Measurements from ENCODE around the gene SEL1L. TPM values are rescaled to one million over a fixed set of nuclear protein-coding genes. Genes with fewer than 3 reads are reported as not detected.
"Not testable (repeated sequence)": the region's sequence is repeated elsewhere in the genome, so short reads cannot be mapped to it uniquely, and the experiment has no call there.

The SEL1L gene
- polyA plus RNA-seq, 3 donors from 2014 or later: 29.3 to 41.7 (median 31.0) TPM

DNA sequence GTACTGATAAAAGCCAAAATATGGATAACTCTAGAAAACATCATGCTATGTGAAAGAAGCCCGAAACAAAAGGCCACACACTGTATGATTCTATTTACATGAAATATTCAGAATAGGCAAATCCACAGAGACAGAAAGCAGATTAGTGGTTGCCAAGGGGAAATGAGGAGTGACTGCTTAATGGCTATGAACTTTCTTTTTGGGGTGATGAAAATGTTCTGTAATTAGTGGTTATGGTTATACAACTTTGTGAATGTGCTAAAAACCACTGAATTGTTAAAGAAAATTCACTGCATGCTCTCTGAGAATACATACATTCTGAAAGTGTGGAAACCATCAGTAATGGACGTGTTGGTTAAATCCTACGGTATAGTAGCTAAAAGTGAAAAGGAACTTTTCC is 93.6 kb downstream of the SEL1L start:
- DNase-seq: no peak
- Mint-ChIP-seq H3K36me3 (no peaks in the 10 kb centered on the region), H3K27me3 (ENCODE audit: low read depth in 3 of 3) (peaks cover 5 to 45% (median 24%) of the 10 kb centered on the region in 3 donors)

DNA sequence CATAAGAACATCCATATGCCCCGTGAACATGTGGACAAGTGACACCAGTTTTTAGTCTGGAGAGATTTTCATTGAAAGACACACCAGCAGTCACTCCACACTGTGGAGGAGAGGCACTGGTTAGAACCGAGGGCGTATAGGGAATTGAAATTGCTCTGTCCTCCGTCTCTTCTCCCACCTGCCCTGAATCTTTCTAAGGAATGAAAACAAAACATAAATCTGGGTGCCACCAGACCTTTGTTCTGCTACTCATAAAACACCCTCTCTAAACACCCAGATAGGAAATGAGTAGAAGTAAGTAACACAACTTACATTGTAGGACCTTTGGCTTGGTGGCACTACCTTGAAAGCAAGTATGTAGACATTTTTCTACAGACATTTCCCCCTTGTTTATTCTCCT is 96.4 kb downstream of the SEL1L start:
- H3K36me3 Mint-ChIP-seq: no peaks in the 10 kb centered on the region
- no peak for DNase-seq
- H3K27me3 Mint-ChIP-seq (ENCODE audit: low read depth in 3 of 3): peaks cover 7 to 55% (median 35%) of the 10 kb centered on the region in 3 donors
- no peak overlapping the region for H3K27ac Mint-ChIP-seq
- peak overlapping the region; percentile 73 to 84 (median 76) for H3K4me3 Mint-ChIP-seq
- peaks cover 14 to 15% of the 10 kb centered on the region in 2 donors for H3K4me1 Mint-ChIP-seq
- peaks cover 0 to 3% (median 0%) of the 10 kb centered on the region in 6 donors for H3K9me3 Mint-ChIP-seq

More for the DNA sequence above, 93.6 kb downstream of the SEL1L start:
- H3K4me3 Mint-ChIP-seq: no peak overlapping the region
- H3K27ac Mint-ChIP-seq: no peak overlapping the region
- peaks cover 0 to 5% (median 0%) of the 10 kb centered on the region in 6 donors for H3K9me3 Mint-ChIP-seq
- H3K4me1 Mint-ChIP-seq: peaks cover 14 to 15% of the 10 kb centered on the region in 2 donors

DNA sequence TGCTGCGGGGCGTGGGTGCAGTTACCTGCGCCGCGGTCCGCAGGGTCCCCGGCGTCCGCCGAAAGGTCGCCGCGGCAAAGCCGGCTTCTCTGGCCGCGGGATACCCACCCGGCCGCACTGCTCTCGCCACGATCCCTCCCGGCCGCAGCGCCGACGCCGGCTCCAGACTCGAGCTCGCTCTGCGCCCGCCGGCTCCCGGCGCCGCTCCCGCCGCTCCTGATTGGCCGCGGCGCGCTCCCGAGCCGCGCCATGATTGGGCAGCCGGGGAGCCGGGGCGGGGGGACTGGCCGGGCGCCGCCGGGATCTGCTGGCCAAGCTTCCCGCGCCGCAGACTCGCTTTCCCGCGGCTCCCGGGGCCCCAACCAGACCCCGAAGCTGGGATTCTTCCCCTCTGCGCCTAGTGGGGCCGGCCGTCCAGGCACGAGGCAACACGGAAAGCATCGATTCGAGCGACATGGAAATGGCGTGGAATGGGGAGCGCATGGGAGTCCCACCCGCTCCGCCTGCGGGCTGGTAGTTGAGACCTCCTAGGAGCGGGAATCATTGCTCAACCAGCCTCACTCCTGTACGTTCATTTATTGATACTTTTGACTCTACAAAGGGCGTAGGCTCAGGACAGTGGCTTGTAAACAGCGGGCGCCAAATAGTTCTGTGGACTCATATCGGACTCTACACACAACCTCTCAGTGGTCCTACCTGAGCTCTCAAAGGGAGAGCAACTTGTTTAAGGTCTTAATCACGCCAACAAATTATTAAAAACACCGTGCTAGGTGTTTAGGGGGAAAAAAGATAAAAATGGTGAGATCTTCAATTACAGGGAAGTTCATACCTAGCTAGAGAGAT is 97.1 kb downstream of the SEL1L start:
- DNase-seq: peak in 2 of 3 donors; percentile 12 to 31
- Mint-ChIP-seq H3K27ac (no peak overlapping the region), H3K9me3 (peaks cover 0 to 3% (median 0%) of the 10 kb centered on the region in 6 donors), H3K36me3 (no peaks in the 10 kb centered on the region), H3K4me3 (peak overlapping the region; percentile 73 to 84 (median 76)), H3K27me3 (ENCODE audit: low read depth in 3 of 3) (peaks cover 7 to 51% (median 35%) of the 10 kb centered on the region in 3 donors), H3K4me1 (peaks cover 14 to 15% of the 10 kb centered on the region in 2 donors)

DNA sequence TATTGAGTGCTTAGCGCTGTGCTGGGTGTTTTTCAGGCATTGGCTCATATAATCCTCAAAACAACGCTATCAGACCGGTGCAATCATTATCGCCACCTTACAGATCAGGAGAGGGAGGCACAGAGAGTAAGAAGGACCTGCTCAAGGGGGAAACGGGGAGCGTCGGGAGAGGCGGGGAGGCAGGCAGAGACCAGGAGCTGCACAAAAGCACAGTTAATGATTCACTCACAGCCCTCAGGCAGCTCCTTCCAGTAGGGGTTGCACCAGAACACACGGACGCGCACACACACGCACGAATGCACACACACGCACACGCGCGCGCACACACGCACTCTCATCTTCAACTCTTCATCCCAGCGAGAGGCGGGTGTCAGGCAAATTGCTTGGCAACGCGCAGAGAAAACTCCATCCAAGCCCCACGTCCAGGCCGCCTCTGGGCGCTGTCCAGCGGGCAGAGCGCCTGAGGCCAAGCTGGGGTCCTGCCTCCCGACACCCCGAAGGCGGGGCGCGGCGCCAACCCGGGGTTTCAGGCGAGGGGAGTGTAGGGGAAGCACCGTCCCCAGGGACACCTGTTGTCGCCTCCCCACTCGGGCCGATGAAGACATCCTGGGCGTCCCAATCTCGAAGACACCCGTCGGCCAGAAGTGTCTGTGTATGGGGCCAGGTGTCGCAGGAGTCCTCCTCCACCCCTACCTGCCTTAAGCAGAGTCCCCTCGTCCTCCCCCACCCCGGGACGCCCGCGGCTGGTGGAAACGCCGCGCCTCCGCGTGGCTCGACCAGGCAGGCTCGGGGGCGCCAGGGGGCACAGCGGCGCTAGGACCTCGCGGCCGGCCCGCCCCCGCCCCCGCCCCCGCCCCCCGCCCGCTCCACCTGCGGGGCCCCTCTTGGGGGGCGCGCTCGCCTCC is 98.0 kb downstream of the SEL1L start:
- Mint-ChIP-seq H3K36me3 (no peaks in the 10 kb centered on the region), H3K4me3 (peak overlapping the region; percentile 78 to 92 (median 85)), H3K27ac (no peak overlapping the region), H3K4me1 (peaks cover 14 to 15% of the 10 kb centered on the region in 2 donors), H3K9me3 (peaks cover 0 to 3% (median 0%) of the 10 kb centered on the region in 6 donors), H3K27me3 (ENCODE audit: low read depth in 3 of 3) (peaks cover 6 to 48% (median 28%) of the 10 kb centered on the region in 3 donors)
- DNase-seq: peak in 1 of 3 donors; percentile 5

DNA sequence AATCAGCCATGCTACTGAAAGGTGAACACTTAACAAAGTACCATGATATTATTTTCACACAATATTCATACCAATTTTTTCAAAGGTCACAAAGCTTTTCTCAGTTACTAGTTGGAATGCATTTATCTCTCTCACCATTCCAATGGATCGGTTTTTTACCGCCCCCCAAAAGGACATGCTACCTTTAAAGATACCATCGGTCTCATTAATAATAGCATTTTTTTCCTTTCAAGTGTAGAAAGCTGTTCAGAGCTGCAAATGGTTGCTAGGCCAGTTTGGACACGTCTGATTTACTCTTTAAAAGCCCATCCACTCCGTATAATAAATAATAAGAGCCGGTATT is 98.6 kb downstream of the SEL1L start:
- Mint-ChIP-seq H3K4me3 (peak overlapping the region; percentile 78 to 92 (median 85)), H3K9me3 (peaks cover 0 to 3% (median 0%) of the 10 kb centered on the region in 6 donors), H3K4me1 (peaks cover 13 to 14% of the 10 kb centered on the region in 2 donors), H3K27ac (no peak overlapping the region), H3K36me3 (no peaks in the 10 kb centered on the region), H3K27me3 (ENCODE audit: low read depth in 3 of 3) (peaks cover 6 to 44% (median 27%) of the 10 kb centered on the region in 3 donors)
- no peak for DNase-seq

DNA sequence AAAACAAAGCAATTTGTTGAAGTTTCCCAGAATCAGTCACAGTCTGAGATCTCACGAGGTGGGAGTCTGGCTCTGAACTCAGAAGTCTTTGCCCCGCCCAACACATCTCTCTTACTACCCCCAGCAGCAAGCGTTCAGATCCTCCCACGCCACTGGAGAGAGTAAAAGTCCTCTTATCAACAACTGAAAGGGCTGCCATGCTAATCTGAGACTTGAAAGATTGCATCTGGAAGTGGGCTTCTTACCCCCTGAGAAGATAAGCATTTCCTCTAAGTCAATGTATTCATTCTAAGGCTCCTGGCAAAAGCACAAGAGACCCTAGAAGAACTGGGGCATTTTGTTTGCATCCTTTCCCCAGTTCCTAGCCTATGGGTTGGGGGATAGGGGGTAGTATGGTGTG is 99.4 kb downstream of the SEL1L start:
- no peak for DNase-seq
- Mint-ChIP-seq H3K9me3 (peaks cover 0 to 3% (median 0%) of the 10 kb centered on the region in 6 donors), H3K27ac (no peak overlapping the region), H3K4me3 (peak overlapping the region in 4 of 5 donors; percentile 1 to 58 (median 43)), H3K36me3 (no peaks in the 10 kb centered on the region), H3K4me1 (peaks cover 12 to 14% of the 10 kb centered on the region in 2 donors), H3K27me3 (ENCODE audit: low read depth in 3 of 3) (peaks cover 8 to 41% (median 24%) of the 10 kb centered on the region in 3 donors)

DNA sequence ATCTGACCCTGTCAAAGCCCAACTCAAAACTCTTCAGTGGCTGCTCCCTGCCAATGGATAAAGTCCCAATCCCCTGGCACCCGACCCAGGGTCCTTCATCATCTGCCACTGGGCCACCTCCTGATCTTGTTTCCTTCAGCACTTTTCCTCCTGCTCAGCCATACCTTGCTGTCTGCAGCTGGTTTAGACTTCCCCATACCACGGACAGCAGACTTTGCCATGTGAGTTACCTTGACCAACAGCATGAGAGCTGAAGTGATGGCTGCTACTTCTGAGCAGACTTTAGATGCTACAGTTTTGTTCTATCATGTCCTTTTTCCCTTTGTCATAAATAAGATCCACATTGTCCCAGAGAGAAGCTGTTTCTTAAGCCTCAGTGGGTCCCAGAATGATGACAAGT is 100.3 kb downstream of the SEL1L start:
- Mint-ChIP-seq H3K36me3 (no peaks in the 10 kb centered on the region), H3K4me3 (no peak overlapping the region), H3K4me1 (peaks cover 12 to 14% of the 10 kb centered on the region in 2 donors), H3K27ac (no peak overlapping the region), H3K27me3 (ENCODE audit: low read depth in 3 of 3) (peaks cover 8 to 37% (median 24%) of the 10 kb centered on the region in 3 donors), H3K9me3 (peaks cover 0 to 3% (median 0%) of the 10 kb centered on the region in 6 donors)
- no peak for DNase-seq

DNA sequence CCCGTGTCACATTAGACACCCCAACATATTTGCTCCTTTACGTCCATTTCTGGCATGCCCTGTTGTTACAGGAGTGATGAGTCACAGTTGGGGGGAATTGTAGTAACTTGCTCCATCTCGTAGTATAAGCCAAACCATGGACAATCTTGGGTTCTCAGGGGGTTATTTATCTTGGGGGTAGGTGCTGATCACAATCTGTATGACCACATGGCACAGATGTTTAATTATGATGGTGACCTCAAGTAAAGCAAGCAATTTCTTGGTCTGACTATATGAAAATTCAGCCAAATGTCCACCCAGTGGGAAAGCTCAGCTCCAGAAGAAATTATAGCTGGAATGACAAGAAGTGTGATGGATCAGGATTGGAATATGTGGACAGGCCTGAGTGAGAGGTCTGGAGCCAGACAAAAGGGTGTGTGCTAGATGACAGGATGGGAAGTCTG is 101.4 kb downstream of the SEL1L start:
- Mint-ChIP-seq H3K36me3 (no peaks in the 10 kb centered on the region), H3K4me3 (no peak overlapping the region), H3K27ac (no peak overlapping the region), H3K9me3 (peaks cover 0 to 3% (median 0%) of the 10 kb centered on the region in 6 donors), H3K27me3 (ENCODE audit: low read depth in 3 of 3) (peaks cover 5 to 35% (median 24%) of the 10 kb centered on the region in 3 donors), H3K4me1 (peaks cover 11 to 14% of the 10 kb centered on the region in 2 donors)
- DNase-seq: no peak

DNA sequence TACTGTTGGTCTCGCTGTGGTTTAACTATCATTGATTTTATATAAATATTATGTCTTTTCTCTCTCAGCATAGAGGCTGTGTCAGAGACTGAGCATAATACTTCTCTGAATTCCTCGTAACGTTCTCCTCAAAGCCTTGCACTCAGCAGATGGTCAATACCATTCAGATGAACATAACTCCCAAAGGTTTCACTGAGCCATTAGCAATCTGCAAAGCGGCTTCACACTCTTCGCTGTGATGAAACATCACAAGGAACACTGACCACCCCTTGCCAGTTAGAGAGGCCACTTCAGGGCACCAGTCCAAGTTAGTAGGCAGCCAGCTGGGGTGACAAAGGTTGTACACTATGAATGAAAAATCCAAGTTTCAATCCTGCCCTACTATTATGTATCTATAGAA is 103.4 kb downstream of the SEL1L start:
- H3K4me3 Mint-ChIP-seq: no peak overlapping the region
- H3K4me1 Mint-ChIP-seq: peaks cover under 1 to 3% of the 10 kb centered on the region in 2 donors
- no peaks in the 10 kb centered on the region for H3K36me3 Mint-ChIP-seq
- H3K27me3 Mint-ChIP-seq (ENCODE audit: low read depth in 3 of 3): peaks cover 5 to 35% (median 20%) of the 10 kb centered on the region in 3 donors
- H3K27ac Mint-ChIP-seq: no peak overlapping the region
- DNase-seq: no peak
- H3K9me3 Mint-ChIP-seq: no peaks in the 10 kb centered on the region

DNA sequence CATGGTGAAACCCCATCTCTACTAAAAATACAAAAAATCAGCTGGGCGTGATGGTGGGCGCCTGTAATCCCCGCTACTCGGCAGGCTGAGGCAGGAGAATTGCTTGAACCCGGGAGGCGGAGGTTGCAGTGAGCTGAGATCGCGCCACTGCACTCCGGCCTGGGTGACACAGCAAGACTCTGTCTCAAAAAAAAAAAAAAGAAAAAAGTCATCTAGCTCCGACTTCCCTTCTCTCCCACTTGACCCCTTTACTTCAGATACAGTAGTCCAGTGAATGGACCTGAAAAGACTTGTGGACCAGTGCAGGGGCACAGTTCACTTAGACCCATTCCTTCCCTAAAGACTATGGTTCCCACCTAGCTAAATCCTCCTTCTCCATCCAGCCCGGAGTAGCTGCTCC is 103.9 kb downstream of the SEL1L start:
- not testable (repeated sequence) for H3K9me3 Mint-ChIP-seq, H3K27ac Mint-ChIP-seq, H3K4me1 Mint-ChIP-seq, H3K36me3 Mint-ChIP-seq, DNase-seq
- H3K4me3 Mint-ChIP-seq: peak overlapping the region in 1 of 5 donors; percentile 16
- H3K27me3 Mint-ChIP-seq (ENCODE audit: low read depth in 3 of 3): peaks cover 5 to 32% (median 17%) of the 10 kb centered on the region in 3 donors

DNA sequence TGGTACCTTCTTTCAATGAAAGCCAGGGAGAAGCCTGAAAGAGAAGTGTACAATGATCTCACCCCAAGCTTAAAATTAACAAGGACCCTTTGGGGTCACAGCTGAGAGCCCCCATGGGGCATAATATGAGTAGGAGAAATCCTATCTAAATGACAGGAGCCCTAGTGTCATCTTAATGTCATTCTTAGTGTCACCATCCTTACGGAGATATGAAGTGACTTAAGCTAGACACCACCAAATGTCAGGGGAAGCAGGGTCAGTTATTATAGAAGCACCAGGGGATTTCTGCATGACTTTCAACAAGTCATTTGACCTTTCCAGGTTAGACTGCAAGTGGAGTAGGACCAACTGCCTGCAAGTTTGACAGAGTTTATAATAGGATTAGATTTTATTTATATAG is 104.6 kb downstream of the SEL1L start:
- no peaks in the 10 kb centered on the region for H3K36me3 Mint-ChIP-seq
- no peak overlapping the region for H3K4me3 Mint-ChIP-seq
- H3K27me3 Mint-ChIP-seq (ENCODE audit: low read depth in 3 of 3): peaks cover 6 to 26% (median 14%) of the 10 kb centered on the region in 3 donors
- DNase-seq: no peak
- no peaks in the 10 kb centered on the region for H3K4me1 Mint-ChIP-seq
- H3K27ac Mint-ChIP-seq: no peak overlapping the region
- H3K9me3 Mint-ChIP-seq: no peaks in the 10 kb centered on the region

DNA sequence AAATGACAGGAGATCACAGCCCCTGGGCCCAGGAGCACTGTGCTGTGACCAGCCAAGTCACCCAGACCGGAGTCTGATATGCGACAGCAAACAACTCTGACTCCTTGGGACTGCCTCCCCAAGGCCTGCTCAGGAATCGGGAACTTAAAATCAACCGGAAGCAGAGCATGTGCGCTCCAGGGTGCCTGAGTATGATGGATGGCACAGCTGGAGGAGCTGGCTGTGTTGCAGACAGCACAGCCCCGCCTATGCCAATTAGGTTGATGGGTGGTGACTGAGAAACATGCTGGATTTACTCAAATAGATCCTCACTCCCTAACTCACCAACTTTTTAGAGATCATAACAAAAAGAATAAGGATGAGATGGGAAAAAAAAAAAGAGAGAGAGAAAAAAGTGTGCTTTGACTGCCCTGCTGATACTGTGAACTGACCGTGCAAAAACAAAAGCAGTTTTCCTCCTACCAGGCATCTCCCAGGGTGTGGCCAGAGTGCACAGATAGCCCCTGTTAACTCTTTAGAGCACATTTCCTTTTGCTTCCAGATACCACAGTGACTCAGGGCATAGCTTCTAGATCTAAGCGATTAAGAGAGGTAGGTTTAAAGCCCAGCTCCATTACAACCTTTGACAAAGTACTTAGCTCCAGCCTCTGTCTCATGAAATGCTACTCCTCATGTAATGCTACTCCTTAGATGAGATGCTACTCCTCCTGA is 106.2 kb downstream of the SEL1L start:
- Mint-ChIP-seq H3K9me3 (no peaks in the 10 kb centered on the region), H3K4me1 (no peaks in the 10 kb centered on the region), H3K4me3 (no peak overlapping the region), H3K27ac (no peak overlapping the region), H3K27me3 (ENCODE audit: low read depth in 3 of 3) (peaks cover 4 to 13% (median 9%) of the 10 kb centered on the region in 3 donors), H3K36me3 (no peaks in the 10 kb centered on the region)
- no peak for DNase-seq

DNA sequence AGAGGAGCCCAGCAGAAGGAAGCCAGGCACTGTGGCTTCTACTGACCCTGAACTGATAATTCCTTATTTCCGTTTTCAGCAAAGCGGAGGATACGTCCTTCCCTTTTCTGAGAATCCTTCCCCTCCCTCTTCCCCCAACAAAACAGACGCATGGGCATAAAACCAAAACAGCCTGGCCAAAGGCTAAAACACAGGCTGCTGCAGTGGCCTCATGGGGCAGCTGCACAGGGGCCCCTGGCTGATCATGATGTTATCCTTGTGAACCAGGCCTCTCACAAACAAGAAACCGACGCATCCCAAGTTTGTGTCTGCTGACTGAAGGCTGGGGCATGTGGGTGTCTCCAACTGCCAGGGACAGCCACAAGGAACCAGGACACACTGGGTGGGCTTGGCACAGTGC is 110.1 kb downstream of the SEL1L start:
- Mint-ChIP-seq H3K4me1 (no peaks in the 10 kb centered on the region), H3K9me3 (peaks cover 0 to 2% (median 0%) of the 10 kb centered on the region in 6 donors), H3K27ac (no peak overlapping the region), H3K4me3 (no peak overlapping the region), H3K36me3 (no peaks in the 10 kb centered on the region), H3K27me3 (ENCODE audit: low read depth in 3 of 3) (peaks cover 2 to 12% (median 9%) of the 10 kb centered on the region in 3 donors)
- no peak for DNase-seq
